Nucleus accumbens (tissue), 56 donors: Measurements from ENCODE around the gene STC2.
"Not testable (repeated sequence)": the region's sequence is repeated elsewhere in the genome, so short reads cannot be mapped to it uniquely, and the experiment has no call there.

Experiments
- DNase-seq, 56 donors: peaks; one replicate each; lab custom pipeline; 2025; lab: John Stamatoyannopoulos, UW

Gene STC2

DNA sequence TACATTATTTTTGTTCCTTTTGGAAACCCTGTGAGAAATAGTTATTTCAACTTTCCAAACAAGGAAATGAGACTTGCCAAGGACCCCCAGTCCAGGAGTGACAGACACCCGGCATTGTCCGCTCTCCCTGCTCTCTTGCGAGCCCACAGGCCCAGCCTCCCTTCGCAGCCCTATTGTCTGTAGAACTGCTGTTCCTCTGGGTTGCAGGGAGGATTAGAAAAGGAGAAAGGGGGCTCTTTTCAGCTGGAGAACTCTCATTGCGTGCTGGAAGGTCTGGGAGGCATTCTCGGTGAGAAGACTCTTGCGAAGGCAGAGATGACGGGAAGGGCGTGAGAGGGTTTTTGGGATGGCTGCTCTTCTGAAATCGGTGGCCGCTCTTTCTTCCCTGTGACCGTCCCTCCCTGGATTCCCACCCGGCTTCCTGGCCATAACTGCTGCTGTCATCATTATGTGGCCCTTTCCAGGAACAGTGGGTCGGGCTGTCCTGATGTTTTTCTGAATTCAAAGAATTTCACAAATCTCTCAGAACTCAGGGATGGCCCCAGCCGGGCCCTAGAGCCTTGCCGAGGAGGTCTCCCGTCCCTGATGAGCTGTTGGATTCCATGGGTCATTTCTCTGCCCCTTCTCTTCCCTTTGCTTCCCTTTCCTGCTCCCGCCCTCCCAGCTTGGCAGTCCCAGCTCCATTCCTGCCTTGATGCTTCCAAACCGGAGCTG, 29.8 kb downstream of the STC2 start:
- no peak for DNase-seq

- no peak for DNase-seq
Measured at GRCh38 chr5:173297813-173298212, 30.4 kb downstream of the STC2 start.

DNA sequence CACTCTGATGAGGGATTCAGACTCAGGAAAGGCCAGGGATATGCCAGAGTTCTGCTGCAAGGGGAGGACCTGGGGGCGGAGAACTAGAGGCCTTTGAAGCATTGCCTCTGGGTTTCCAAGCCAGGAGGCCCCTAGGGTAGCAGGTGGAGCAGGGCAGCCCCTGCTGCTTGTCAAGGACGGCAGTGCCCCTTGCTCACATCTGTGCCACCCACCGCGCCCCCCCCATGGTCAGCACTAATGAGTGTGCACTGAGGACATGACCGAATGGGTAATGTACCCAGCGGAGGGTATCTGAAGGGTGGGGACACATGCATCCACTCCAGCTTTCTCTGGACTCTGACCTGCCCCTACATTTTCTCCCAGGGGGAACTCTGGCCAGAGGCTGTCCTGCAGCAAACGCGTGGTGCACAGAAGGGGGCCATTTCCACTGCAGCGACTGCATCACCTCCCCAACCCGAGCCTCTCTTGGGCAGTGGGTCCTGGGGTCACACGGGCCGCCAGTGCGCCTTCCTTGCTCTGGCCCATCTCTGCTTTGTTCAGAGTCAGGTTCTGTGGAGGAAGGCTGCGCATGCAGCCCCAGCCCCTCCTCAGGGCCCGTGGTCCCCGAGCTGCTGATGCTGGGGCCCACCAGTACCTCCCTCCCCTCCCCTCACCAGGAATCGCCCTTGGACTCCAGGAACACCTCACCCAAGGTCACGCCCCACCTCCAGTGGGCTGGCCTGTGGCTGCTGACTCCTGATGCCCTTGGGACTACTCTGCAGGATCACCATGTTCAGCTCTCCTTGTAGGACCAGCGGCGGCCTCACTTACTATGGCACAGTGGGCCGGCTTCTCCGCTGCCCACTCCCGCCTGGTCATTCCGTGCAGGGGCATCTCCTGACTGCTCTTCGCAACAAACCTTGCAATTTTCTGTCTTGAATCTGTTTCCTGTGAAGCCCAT, 31.2 kb downstream of the STC2 start:
- DNase-seq = no peak

DNA sequence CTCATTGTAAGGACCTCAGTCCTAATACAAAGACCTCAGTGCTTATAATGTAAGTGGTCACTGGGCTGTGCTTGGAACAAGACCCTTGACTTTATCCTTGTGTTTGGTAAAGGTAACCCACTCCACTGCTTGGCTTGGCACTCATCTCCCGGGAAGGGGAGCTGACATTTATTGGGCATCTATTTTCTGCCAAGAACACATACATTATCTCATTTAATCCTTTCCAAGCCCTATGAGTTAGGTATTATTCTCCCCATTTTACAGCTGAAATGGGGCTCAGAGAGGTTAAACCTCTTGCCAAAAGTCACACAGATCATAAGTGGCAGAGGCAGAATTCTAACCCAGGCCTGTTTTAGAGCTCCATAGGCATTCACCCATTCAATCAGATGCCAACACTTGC, 32.4 kb downstream of the STC2 start:
- no peak for DNase-seq

- no peak for DNase-seq
Measured at GRCh38 chr5:173294673-173295320, 33.4 kb downstream of the STC2 start.

- peak in 50 of 56 donors; percentile 10 to 87 (median 58) for DNase-seq
Measured at GRCh38 chr5:173293817-173294672, 34.2 kb downstream of the STC2 start.

DNA sequence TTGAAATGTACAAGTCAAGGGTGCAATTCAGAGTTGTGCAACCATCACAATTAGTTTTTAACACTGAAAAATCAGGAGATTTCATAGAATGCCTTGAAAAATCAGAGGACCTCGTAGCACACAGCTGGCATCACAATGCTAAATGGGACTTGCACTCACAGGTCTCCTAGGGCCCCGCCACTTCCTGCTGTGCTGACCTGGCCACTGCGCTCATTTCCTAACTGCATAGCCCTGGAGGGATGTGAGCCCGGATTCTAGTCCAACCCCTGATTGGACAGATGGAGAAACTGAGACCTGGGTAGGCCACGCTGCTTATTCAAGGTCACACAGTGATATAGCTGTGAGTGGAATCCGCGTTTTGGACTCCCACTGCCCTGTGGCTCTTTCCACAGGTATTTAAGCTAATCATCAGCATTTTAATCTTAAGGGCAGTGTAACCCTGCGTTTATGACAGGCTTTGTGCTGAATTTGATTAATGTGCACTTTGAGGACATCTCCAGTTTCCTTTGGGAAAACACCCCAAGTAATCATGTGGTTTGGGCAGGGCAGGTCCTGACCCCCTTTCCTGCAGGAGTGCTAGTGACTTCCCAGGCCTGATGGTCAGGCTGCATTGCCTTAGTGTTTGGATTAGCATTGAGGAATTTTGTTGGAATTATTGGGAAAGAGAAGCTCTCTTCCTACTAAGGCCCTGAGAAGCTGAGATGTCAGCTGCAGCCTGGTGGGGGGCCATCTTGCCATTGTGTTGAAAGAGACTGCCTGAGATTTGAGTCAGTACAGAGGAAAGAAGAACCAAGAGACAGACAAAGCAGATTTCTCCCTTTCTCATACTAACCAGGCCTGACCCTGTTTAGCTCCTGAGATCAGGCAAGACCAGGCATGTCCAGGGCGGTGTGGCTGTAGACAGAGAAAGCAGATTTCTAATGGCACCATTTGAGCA, 36.2 kb downstream of the STC2 start:
- DNase-seq = no peak

- DNase-seq = no peak
Measured at GRCh38 chr5:173290477-173291131, 37.6 kb downstream of the STC2 start.

DNA sequence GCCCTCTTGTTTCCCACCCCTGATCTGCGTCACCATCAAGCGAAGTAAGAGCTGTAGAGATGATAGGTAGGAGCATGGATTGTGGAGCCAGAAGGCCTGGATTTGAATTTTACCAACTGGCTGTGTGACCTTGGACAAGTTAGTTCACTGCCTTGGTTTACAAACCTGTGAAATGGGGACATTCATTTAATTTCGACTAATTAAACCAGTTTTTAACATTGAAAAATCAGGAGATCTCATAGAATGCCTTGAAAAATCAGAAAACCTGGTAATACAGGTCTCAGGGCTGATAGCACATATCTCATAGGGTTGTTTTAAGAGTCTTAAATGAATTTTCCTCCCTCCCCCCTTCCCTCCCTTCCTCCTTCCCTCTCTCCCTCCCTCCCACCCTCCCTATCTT, 38.8 kb downstream of the STC2 start:
- DNase-seq = no peak

DNA sequence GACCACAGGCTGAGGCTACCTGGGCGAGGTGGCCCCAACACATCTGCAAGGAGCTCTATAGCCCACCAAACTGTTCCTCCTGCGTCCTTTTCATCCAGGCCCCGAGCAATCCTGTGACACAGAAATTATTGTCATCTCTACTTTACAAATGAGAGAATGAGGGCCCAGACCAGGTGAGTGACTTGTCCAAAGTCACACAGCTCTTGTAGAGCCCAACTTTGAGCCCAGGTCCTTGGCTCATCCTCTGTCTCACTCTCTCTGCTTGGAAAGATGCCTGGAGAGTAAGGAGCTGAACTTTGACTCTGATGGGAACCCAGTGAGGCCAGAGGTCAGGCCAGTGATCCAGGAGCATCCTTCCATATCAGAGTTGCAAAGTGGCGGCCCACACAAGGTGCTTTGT, 39.6 kb downstream of the STC2 start:
- DNase-seq = no peak

DNA sequence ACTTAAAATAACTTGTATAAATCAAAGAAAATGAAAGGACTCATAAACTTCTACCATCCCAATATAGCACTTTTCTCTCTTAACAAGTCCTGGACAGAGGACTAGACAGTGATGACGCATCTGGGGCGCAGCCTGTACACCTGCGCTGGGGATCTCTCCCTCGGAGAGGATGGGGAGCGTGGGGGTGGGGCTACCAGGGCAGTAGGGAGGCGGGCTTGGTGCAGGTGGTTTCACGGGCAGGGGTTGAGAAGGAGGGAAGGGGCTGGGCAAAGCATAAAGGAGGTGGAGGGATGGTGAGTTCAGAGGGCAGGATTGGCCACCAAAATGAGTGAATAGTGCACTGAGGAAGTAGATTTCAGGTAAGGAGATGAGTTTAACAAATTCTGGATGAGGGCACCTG, 41.1 kb downstream of the STC2 start:
- no peak for DNase-seq

- DNase-seq = not testable (repeated sequence)
Measured at GRCh38 chr5:173284343-173284958, 43.8 kb downstream of the STC2 start.

GRCh38 chr5:173283318-173284288, 44.6 kb downstream of the STC2 start:
- peak in 42 of 56 donors; percentile 6 to 79 (median 31) for DNase-seq

DNA sequence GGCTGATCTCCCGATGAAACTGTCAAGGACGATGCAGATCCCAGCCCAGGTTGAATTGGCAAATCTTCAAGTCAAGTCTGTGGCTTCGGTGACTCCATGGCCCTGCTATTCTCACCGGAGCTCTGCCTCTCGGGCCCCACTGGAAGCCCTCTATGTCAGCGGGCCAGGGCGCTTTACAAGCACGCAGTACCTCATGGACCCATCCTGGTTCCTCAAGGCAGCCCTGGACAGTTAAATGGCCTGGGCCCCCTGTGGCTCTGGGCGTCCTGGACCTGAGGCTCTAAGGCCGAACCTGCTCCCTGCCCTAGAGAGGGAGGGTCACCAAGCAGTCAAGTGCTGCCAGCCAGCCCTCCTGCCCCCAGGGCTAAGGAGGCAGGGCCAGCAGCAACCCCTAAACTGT, 45.3 kb downstream of the STC2 start:
- no peak for DNase-seq

GRCh38 chr5:173281910-173282309, 46.3 kb downstream of the STC2 start:
- no peak for DNase-seq

- DNase-seq = no peak
Measured at GRCh38 chr5:173279166-173279565, 49.0 kb downstream of the STC2 start.

DNA sequence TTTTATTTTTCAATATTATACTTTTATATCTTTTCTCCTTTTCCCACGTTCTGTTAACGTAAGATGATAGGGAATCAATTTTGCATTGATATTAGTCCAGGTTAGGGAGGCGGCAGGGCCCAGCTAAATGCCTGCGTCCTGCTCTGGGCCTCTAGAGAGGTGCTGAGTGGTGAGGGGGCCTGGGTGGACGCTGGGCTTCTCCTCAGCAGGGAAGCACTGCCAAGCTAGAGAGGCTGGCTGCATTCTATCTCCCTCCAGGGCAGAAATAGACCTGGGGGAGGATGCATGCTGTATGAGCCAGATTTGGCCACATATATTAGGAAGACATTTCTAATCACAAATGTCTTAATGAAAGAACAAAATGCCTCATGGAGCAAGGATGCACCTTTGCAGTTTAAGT, 49.6 kb downstream of the STC2 start:
- DNase-seq = no peak
